PFSK-1 (cell line): ENCODE results near the gene TOX2.

Source experiments
- POLR2AphosphoS5 ChIP-seq: IDR thresholded peaks from 2 replicates; pipeline ENCODE4 v1.6.1; 2012; ENCODE audit warnings: low read depth, mild to moderate bottlenecking, control low read depth, low read length, moderate library complexity
- REST ChIP-seq, 2 experiments: IDR thresholded peaks; 2 replicates each; pipeline versions ENCODE4 v1.6.1 to v1.8.0; 2011 to 2012; ENCODE audit warnings: low read depth in 2 of 2, low read length in 2 of 2, control low read depth in 1 of 2, inconsistent platforms in 1 of 2, mild to moderate bottlenecking in 1 of 2, moderate library complexity in 1 of 2; ENCODE audit not compliant: insufficient read depth in 1 of 2

- TF ChIP-seq POLR2AphosphoS5: no peak
- TF ChIP-seq REST (IDR thresholded peaks at IDR 0.05; ENCODE audit: insufficient read depth in 1 of 2, low read depth in 2 of 2, low read length in 2 of 2): no peak
These were observed 14.6 kb upstream of the TOX2 start for GRCh38 chr20:43900121-43900466.
